Dedifferentiated amniotic fluid mesenchymal stem cell (primary cell): Measurements from ENCODE around the gene CNTNAP2.
"Not testable (repeated sequence)": the region's sequence is repeated elsewhere in the genome, so short reads cannot be mapped to it uniquely, and the experiment has no call there.

Source experiments
- DNase-seq: peaks from one replicate; pipeline ENCODE4 v3.0.0-alpha.2; 2016; ENCODE audit errors: extremely low spot score

The CNTNAP2 gene

DNA sequence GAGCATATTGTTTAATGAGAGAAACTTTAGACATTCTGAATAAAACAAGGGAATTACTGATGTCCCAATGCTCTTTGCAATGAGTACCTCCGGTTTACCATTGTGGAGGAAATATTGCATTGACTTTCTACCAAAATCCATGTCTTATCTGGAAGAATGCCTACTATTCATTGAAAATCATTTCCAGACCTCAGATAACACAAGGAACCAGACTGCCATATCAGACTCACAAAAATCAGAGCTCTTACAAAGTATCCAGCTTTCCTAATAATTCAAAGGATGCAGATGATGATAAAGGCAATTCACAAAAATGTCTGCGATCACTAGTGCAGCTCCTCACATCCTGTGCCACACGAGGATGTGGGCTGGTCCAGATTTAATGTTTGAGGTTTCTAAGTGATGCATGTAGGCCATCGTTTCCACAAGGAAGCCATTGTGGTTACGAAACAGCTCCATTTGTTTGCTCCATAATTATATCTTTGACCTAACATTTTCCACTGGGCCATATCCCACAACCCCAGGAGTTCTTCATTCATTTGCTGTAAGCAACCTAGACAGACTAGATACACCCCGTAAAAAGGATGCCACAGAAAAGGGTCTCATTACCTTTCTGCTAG lies 1642.8 kb downstream of the CNTNAP2 start:
- no peak for DNase-seq

DNA sequence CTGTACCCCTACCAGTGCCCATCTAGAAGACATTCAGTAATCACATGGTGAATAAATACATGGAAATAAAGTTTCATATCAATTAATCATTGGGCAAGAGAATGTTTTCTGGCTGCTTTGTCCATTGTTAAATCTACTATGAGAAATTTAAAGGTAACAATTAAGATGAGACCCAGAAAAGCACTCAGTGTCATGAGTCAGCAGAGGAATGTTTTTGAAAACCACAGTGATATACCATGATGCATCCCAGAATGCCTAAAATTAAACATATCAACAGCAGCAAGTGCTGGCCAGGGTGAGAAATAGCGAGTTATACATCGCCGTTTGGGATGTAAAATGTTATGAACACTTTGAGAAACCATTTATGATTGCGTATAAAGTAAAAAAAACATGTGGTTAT lies 1648.7 kb downstream of the CNTNAP2 start:
- no peak for DNase-seq

DNA sequence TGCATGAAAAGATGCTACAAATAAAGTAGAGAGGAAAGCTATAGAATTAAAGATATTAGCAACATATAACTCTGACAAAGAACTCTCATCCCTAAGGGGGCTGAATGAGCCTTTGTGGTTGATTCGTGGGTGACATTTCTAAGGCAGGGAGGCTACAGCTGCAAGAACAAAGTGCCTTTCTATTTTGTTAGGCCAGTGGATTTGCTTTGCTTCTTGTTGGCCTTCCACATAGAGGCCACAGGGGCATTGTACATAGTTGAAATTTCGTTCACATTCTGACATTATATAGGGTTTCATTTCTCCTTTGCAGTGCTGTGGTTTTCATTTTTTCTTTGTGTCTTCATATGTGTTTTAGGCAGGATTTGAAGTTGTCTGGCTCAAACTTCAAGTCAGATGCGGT lies 1654.7 kb downstream of the CNTNAP2 start:
- no peak for DNase-seq

DNA sequence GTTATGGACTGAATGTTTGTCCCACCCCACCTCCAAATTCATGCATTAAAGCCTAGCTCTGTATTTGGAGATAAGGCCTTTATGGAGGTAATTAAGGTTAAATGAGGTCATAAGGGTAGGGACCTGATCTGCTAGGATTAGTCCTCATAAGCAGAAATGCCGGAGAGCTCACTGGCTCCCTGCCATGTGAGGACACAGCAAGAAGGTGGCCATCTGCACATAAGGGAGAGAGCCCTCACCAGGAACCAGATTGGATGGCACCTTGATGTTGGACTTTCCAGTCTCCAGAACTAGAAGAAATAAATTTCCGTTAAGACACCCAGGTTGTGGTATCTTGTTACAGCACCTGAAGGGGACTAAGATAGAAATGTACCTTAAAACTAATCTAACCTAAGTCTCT lies 1657.9 kb downstream of the CNTNAP2 start:
- no peak for DNase-seq

DNA sequence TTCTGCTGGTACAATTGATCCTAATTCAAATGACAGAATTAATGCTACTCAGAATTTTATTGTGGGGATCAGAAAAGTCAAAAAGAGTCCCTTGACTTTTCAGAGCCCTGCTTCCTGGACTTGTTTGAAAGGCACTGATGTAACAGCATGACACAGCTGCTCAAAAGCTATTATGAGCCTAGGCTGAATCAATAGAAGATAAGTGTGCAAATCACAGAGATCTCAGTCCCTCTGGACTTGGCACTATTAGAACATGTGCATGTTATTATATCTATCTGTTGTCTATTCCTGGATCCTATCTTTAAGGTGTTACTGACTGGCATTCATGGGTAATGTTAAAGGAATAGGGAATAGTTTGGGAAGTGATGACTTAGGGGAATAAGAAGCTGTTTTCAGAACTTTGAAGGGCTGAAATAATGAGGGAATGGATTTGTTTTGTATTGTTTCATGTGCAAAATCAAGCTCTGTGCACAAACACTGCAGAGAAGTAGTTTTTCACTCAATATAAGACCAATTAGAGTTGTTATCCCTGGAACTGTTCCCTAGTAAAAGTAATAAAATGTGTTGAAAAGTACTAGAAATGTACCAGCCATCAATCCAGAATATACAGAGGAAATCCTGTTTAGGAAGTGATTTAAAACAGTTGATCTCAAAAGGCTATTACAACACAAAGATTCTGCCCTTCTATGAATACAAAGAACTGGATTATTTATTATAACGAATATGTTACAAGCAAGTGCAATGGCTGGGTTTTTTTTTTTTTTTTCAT lies 1659.1 kb downstream of the CNTNAP2 start:
- DNase-seq = peak; percentile 58

DNA sequence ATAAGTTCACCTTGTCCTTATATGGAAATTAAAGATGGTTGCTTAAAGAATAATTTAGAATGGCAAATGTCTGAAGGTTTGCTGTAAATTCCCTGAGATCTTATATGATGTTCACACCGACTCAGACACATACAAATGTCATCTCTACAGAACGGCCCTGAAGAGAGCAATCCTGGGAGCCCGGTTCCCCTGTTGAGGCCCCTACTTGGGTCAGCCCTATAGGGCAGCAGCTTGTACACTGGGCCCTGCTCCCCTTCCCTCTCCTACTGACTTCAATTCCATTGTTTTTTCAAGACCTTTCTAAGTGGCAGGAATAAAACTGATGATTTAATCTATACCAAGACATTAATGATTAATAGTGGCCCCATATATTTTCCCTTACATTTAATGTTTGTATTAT lies 1660.7 kb downstream of the CNTNAP2 start:
- DNase-seq = no peak

DNA sequence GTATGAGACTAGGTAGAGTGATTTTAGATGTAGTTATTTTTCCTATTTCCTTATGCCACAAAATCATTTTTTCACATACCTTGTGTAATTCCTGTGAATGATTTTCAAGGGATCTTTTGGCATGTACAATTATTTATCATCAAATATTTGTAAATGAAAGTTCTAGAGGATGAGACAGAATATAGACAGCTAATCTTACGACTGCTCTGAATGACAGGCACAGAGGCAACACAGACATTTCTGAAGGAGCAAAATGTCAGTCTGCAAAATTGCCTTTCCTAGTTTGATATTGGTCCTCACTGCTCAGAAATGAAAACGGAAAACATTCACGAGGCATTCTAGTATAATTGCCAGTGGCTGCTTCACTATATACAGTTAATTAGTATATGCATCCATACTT lies 1663.3 kb downstream of the CNTNAP2 start:
- no peak for DNase-seq

DNA sequence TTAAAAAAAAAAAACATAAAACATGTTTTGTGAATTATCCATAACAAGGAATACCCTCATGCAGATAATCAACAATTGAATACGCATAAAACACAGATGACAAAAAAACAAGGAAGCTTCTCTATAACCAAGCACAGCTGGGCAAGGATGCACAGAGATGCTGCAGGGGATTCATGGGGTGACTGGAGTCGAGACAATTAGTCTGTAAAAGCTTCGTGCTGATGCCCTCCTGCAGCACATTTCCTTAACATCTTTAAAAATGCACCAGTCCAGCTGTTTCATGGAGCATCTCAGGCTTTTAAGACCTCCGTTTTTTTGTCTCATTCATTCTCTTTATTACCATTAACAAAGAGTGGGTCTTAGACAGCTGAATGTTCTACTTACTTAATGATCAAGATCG lies 1680.0 kb downstream of the CNTNAP2 start:
- no peak for DNase-seq

DNA sequence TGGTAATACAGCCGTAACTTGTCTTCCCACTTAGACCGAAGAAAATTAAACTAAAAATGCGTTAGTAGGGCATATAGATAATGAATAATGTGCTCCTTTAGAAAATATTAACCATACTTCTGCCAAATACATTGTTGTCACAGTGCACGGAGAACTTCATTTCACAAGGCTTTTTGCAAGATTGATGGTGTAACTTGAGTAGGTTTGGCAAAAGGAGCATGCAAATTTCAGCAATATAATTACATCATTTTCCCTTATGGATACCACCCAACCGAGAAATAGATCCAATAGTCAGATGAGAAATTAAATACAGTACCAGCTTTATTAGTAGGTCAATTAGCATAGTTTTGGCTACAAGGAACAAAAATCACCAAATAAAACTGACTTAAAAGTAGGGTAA lies 1681.4 kb downstream of the CNTNAP2 start:
- DNase-seq = no peak

DNA sequence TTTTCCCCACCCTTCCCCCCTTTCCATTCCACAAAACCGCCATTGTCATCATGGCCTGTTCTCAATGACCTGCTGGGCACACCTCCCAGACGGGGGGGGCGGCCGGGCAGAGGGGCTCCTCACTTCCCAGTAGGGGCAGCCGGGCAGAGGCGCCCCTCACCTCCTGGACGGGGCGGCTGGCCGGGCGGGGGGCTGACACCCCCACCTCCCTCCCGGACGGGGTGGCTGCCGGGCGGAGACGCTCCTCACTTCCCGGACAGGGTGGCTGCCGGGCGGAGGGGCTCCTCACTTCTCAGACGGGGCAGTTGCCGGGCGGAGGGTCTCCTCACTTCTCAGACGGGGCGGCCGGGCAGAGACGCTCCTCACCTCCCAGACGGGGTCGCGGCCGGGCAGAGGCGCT lies 1685.2 kb downstream of the CNTNAP2 start:
- not testable (repeated sequence) for DNase-seq

DNA sequence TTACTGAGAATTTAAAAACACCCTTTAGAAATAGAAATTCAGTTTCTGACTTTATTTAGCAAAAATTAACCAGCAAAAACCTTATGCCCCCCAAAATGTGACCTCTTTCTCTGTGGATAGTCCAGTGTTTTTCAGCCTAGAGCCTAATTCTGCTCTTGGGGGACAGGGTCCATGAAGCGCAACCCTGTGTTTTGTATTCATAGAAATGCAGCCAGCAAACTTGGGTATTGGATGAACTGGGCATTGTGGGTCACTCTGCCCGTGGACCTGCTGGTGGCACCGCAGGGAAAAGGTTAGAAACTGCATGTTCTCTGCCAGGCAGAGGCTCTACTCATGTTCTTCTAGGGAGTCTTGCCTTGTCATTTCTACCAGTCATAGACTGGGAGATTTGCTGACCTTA lies 1686.5 kb downstream of the CNTNAP2 start:
- no peak for DNase-seq

DNA sequence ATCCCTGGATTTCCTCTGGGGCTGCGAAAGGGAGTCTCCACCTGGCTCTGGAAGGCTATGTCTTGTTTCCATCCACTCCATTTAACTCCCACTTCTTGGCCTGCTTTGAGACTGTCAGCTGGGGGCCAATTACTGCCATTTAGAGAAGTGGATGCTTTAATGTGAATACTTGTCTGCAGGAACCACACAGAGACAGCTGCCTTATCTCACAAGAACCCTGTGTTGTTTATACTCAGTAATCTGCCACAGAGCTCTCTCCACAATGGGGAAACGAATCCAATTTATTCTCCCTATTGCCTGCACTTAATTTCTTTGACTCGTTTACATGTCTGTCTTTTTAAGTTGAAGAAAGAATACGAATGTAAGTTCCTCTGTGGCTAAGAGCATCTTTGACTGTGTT lies 1687.0 kb downstream of the CNTNAP2 start:
- DNase-seq = no peak

DNA sequence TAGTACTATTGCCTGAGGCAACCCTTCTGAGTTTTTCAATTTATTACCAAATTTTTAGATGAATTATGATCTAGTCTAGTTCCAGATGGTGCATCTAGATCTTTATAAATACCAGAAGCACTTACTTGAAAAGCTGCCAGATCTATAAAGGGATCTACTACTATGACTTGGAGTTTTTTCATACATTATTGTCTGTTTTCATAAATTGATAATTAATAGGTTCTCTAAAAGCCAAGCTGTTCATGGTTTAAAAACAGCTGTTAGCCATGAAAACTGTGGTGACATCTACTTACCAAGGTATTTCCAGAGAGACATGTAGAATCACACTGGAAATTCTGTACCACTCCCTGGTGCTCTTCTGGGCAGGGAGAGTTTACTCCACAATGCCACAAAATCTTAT lies 1687.4 kb downstream of the CNTNAP2 start:
- no peak for DNase-seq

DNA sequence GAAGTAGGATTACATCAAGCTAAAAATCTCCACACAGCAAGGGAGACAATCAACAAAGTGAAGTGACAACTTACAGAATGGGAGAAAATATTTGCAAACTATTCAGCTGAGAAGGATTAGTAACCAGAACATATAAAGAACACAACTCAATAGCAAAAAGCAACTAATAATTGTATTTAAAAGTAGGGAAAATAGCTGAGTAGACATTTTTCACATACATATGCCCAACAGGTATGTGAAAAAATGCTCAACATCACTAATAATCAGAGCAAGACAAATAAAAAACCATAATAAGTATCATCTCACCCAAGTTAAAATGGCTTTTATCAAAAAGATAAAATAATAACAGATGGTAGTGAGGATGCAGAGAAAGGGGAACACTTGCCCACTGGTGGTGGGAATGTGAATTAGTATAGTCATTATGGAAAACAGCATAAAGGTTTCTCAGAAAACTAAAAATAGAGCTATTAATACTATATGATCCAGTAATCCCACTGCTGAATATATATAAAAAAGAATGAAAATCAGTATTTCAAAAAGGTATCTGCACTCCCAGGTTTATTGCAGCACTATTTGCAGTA lies 1689.5 kb downstream of the CNTNAP2 start:
- no peak for DNase-seq

DNA sequence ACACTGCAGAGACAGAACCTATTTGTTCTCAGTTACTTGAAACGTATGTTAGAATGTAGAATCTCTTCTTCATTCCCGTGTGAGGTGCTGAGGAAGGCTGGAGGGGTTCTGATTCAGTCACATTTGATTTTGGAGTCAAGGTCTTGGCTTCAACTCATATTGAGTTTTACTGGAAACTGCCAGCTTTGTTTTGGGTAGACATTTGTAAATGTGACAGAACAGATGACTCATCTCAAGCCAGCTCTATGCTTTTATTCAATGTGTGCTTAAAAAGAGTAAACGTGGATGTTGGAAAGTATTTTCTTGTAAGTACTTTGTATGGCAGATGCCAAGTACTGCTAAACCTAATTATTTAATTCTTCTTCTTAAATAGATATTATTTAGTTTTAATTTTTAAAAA lies 1693.2 kb downstream of the CNTNAP2 start:
- DNase-seq = no peak

DNA sequence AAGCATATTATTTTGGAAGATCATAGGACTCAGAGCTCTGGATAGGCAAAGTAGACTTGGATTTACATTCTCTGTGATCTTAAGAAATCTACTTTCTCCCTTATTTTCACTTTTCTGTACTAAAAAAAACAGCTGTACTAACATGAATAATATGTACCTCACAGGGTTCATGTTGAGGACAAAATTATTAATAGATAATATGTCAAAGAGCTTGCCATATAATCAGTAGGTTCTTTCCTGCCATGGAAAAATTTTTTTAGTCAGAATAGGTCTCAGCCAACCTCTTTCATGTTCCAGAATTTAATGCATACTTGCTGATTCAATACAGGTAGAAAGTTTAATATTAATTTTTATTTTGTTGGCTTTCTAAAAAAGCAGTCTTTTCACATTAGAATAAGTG lies 1693.7 kb downstream of the CNTNAP2 start:
- no peak for DNase-seq

DNA sequence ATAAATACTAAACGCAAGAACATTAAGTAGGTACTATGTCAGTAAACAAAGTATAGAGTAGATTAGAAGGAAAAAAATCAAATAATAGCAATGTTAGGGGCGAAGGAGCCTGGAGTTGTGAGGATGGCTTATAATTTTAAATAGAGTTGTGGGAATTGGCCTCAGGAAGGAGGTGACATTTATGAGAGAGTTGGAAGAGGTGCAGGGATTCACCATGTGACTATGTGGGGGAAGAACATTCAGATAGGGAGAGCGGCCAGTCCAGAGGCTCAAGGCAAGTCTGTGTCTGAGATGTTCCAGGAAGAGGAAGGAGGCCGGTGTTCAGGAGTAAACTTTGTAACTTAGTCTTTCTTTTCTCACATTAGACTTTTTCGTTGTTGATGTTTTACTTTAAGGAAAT lies 1695.3 kb downstream of the CNTNAP2 start:
- DNase-seq = no peak

DNA sequence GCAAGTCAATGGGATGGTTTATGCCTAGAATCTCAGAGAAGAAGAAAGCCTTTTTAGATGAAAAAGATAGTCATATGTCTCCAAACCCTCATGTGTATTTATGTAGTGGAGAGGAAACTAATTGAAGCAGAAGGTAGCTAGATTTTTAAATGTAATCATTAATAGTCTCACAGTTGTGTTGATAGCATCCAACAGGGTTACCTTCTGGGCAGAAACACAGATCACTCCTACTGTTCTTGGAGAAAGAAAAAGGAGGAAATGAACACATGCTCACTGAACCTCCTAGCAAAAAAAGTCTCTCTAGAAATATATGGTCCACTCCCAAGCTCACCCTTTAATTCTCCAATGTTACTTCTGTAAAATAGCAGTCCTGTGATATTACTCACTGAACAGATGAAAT lies 1696.7 kb downstream of the CNTNAP2 start:
- no peak for DNase-seq

DNA sequence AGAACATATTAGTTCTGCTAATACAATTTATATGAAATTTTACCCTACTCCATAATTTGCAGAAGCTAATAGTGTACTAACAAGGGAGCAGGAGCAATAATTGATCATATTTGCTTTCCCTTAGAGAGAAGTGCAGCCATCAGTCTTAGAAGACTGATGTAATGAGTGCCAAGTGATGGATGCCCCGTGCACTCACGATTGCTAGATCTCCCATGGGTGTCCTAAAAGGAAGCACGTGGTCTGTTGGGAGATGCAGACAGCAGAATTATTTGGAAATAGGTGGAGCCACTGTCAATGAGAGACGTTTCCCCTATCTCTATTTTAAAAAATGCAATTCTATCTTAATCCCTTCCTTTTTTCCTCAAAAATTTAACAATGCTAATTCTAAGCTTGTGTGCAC lies 1701.7 kb downstream of the CNTNAP2 start:
- no peak for DNase-seq

DNA sequence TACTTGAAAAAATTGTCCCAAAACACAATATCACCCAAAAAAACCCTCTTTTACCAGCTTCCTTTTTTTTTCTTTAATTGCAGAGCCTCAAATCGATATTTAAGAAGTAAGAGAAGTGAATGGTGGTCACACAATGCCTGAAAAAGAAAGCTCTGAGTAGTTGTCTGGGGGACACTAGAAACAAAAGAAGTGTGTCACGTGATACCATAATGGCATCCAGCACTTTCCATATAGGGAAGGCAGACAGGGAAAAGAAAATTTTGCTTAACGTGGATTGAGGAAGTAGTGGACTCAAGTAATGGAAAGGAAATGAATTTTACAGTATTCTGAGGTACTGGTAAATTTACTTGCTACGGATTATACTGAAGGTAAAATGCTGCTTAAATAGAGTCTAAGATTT lies 1708.1 kb downstream of the CNTNAP2 start:
- no peak for DNase-seq

DNA sequence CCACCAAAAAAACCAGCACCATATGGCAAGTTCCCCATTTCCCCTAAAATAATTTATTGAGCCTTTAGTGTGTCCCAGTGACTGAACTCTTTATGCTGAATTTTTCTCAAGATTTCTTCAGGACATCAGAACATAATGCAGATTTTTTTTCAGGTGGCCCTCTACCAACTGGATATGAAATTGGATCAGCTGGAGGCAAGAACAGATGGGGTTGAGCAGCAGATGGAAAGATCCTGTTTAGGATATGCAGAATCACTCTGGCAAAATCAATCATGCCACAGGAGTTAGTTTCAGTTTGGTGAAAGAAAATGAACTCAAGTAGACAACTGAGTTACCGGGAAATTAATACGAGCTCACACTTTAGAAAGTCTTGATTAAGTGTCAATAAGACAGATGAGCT lies 1712.4 kb downstream of the CNTNAP2 start:
- no peak for DNase-seq

DNA sequence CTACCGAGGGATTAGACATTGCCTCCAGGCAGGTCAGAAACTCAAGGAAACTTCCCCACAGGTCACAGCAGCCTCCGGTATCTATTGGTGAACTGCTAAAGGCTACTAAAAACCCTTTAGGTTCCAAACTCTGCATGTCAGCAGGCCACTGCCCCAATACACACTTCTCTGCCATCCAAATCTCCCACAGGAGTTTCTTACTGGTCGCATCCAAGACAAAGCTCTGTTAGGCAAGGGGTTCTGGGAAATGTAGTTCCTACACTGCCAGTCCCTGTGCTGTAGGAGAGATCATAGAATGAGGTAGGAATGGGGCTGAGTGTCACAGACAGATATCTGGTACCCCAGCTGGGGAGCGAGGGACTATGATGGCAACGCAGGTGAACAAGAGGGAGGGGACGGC lies 1717.0 kb downstream of the CNTNAP2 start:
- DNase-seq = no peak

DNA sequence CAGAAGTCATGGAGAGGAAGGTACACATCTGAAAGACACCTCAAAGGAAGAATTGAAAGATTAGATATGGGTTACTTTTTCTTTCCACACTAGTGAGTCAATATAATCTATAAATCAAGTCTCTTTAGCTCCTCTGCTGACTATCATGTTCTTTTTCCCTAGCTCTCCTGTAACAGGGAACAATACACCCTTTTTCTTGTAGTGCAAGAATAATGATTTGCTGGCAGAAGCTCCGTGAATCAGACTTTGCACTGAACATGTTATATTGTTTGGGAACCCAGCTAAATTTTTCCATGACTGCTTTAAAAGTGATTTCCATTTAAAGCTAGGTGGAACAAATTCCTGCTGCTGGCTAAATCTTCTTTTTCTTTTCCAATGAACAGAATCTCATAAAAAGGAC lies 1717.4 kb downstream of the CNTNAP2 start:
- DNase-seq = no peak
